HL-60 (cell line): Measurements from ENCODE around the gene FZD4.

Source experiments
- DNase-seq, 2 experiments: peaks; one replicate each; pipeline ENCODE4 v3.0.0-alpha.2; 2010 to 2020; ENCODE audit warnings: low read depth in 1 of 2, low spot score in 1 of 2
- H3K27ac ChIP-seq: fragments of 250-450 bp; sonication (Bioruptor Pico); replicated peaks from 2 replicates; pipeline ENCODE4 v1.5.1; 2020; ENCODE audit warnings: mild to moderate bottlenecking, moderate library complexity
- H3K27me3 ChIP-seq: fragments of 250-450 bp; sonication (Bioruptor Pico); 2 replicates; pipeline ENCODE4 v1.5.1; 2021; ENCODE audit warnings: mild to moderate bottlenecking, moderate library complexity; ENCODE audit not compliant: insufficient read depth, poor library complexity, severe bottlenecking
- H3K4me3 ChIP-seq: replicated peaks from 2 replicates; pipeline ENCODE4 v1.5.1; 2011; ENCODE audit warnings: mild to moderate bottlenecking, control low read depth, low read length; ENCODE audit not compliant: insufficient read depth
- GABPA ChIP-seq: IDR thresholded peaks from 2 replicates; pipeline ENCODE4 v1.6.1; 2012; ENCODE audit warnings: low read depth
- POLR2AphosphoS5 ChIP-seq: IDR thresholded peaks from 2 replicates; pipeline ENCODE4 v1.6.1; 2012; ENCODE audit warnings: low read depth
- REST ChIP-seq: IDR thresholded peaks from 2 replicates; pipeline ENCODE4 v1.6.1; 2012; ENCODE audit warnings: low read depth; ENCODE audit not compliant: insufficient replicate concordance
- SPI1 ChIP-seq: IDR thresholded peaks from 2 replicates; pipeline ENCODE4 v1.6.1; 2012; ENCODE audit warnings: low read depth, mild to moderate bottlenecking, borderline replicate concordance
- TF ChIP-seq, protein P1 (sequence below): IDR thresholded peaks from one replicate; pipeline ENCODE4 v1.5.1; 2011; ENCODE audit warnings: low read length, control low read depth, inconsistent platforms; ENCODE audit not compliant: insufficient read depth

FZD4 gene

GRCh38 chr11:86922225-86922624, 33.0 kb downstream of the FZD4 start:
- H3K4me3 ChIP-seq: no peak overlapping the region
- no peak overlapping the region for H3K27ac ChIP-seq
- no peak for TF ChIP-seq REST
- TF ChIP-seq GABPA: no peak
- TF ChIP-seq SPI1: no peak
- TF ChIP-seq, protein P1, sequence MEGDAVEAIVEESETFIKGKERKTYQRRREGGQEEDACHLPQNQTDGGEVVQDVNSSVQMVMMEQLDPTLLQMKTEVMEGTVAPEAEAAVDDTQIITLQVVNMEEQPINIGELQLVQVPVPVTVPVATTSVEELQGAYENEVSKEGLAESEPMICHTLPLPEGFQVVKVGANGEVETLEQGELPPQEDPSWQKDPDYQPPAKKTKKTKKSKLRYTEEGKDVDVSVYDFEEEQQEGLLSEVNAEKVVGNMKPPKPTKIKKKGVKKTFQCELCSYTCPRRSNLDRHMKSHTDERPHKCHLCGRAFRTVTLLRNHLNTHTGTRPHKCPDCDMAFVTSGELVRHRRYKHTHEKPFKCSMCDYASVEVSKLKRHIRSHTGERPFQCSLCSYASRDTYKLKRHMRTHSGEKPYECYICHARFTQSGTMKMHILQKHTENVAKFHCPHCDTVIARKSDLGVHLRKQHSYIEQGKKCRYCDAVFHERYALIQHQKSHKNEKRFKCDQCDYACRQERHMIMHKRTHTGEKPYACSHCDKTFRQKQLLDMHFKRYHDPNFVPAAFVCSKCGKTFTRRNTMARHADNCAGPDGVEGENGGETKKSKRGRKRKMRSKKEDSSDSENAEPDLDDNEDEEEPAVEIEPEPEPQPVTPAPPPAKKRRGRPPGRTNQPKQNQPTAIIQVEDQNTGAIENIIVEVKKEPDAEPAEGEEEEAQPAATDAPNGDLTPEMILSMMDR: no peak
- TF ChIP-seq POLR2AphosphoS5: no peak
- no peak for DNase-seq
- H3K27me3 ChIP-seq: no peaks in the 10 kb centered on the region

GRCh38 chr11:86919557-86920210, 35.5 kb downstream of the FZD4 start:
- no peaks in the 10 kb centered on the region for H3K27me3 ChIP-seq
- no peak overlapping the region for H3K27ac ChIP-seq
- no peak overlapping the region for H3K4me3 ChIP-seq
- peak in 1 of 2 experiments; percentile 9 for DNase-seq
- TF ChIP-seq, protein P1: peak; percentile 19
- TF ChIP-seq SPI1 (no peak), REST (no peak), POLR2AphosphoS5 (no peak), GABPA (no peak)

DNA sequence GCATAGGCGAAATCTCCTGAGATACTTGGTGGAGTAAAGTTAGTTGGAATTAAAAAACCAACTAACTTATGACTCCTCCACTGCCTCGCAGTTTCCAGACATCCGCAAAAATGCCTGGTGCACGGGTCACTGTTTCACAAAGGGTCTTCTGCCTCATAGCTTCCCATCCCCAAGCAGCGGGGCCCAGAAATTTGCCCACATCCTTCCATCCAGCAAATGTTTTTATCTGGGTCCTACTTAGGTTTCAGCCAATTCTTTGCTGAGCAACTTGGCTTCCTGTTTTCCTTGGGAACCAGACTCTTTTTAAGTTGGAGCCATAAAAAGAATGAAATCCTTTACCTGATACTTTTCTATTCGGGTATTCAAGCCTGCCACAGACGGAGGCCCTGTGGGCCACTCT, 36.2 kb downstream of the FZD4 start:
- H3K27ac ChIP-seq: no peak overlapping the region

More for the DNA sequence above, 36.2 kb downstream of the FZD4 start:
- no peak overlapping the region for H3K4me3 ChIP-seq
- TF ChIP-seq, protein P1: no peak
- TF ChIP-seq SPI1 (no peak), REST (no peak), GABPA (no peak), POLR2AphosphoS5 (no peak)
- no peaks in the 10 kb centered on the region for H3K27me3 ChIP-seq
- DNase-seq: no peak
